Measurements from ENCODE around the gene ING4.

The ING4 gene

DNA sequence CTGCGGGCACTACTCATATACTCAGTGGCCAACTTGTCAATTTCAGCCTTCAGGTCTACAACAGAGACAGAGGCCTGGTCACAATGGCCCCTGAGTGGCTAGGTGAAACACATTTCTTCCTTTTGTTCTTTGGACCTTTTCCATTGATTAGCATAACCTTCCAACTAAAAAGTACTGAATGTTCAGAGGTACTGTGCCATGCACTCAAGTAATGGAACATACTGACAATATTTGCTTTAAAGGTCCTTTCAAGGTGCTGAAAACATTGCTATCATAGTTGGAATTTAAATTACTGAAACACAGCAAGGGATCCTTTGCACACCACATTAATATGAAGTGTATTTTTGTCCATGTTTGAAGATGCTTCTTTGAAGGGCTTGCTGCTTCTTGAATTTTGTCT lies 9.6 kb downstream of the ING4 start:
- Mint-ChIP-seq H3K36me3 (peaks cover 56% of the 10 kb centered on the region), H3K27ac (no peak overlapping the region), H3K27me3 (no peaks in the 10 kb centered on the region), H3K4me3 (no peak overlapping the region), H3K4me1 (peaks cover 10% of the 10 kb centered on the region), H3K9me3 (no peaks in the 10 kb centered on the region)
- no peak for ATAC-seq

GRCh38 chr12:6652391-6652790 lies 10.5 kb downstream of the ING4 start:
- Mint-ChIP-seq H3K36me3 (peaks cover 54% of the 10 kb centered on the region), H3K9me3 (no peaks in the 10 kb centered on the region), H3K27ac (no peak overlapping the region), H3K4me1 (peaks cover 17% of the 10 kb centered on the region), H3K27me3 (no peaks in the 10 kb centered on the region), H3K4me3 (no peak overlapping the region)
- ATAC-seq = no peak

DNA sequence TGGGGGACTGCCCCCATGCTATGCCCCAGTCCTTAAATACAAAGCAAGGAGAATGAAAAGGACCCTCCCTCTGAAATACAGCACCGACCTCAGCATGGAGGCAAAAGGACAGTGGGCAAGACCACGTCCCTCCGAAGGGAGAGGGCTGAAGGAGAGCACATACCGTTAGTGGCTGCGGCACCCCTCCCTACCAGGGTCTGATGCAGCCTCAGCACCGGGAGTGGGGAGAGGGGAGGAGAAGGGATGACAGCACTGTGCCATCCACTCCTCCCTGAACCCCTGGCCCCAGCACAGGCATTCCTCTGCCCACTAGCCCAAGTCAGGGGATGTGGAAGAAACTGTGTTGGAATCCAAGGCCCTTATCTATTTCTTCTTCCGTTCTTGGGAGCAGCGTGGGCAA lies 12.1 kb downstream of the ING4 start:
- ATAC-seq = no peak
- H3K4me3 Mint-ChIP-seq = no peak overlapping the region
- no peaks in the 10 kb centered on the region for H3K9me3 Mint-ChIP-seq
- H3K27me3 Mint-ChIP-seq = no peaks in the 10 kb centered on the region
- peaks cover 26% of the 10 kb centered on the region for H3K4me1 Mint-ChIP-seq
- peaks cover 50% of the 10 kb centered on the region for H3K36me3 Mint-ChIP-seq
- H3K27ac Mint-ChIP-seq = no peak overlapping the region

DNA sequence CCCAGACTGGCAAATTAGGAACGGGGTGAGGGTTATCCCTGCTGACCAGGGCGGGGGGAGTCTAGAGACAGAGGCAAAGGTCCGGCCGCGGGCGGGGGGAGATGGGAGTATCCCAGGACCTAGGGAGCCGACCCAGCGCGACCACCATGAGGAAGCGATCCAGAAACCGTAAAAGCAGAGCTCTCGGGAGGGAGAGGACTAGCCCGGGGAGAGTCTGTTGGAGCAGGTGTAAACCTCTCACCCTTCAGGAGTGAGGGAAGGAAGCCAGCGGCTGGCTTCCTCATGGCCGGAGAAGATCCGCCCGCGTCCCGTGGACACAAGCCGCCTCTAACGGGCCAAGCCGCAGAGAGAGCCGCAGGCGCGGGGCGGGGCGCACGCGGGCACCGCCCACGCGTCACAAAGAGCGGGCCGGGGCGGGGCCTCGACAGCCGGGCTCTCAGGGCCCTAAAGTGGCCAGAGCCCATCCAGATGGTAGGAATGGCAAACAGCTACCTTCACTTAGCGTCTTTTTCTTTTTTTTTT lies 15.8 kb downstream of the ING4 start, which contains the start of gene ACRBP:
ACRBP (minus strand) TSS at position 350 of the 522 bp plus-strand sequence; CDS start at position 284, 66 bp downstream.
- peaks cover 32% of the 10 kb centered on the region for H3K36me3 Mint-ChIP-seq
- H3K4me3 Mint-ChIP-seq = peak within 1 kb of the TSS; percentile 86
- no peaks in the 10 kb centered on the region for H3K27me3 Mint-ChIP-seq
- ATAC-seq = peak; percentile 79
- H3K27ac Mint-ChIP-seq = peak within 1 kb of the TSS; percentile 90
- H3K9me3 Mint-ChIP-seq = peaks cover 6% of the 10 kb centered on the region
- H3K4me1 Mint-ChIP-seq = peaks cover 45% of the 10 kb centered on the region

DNA sequence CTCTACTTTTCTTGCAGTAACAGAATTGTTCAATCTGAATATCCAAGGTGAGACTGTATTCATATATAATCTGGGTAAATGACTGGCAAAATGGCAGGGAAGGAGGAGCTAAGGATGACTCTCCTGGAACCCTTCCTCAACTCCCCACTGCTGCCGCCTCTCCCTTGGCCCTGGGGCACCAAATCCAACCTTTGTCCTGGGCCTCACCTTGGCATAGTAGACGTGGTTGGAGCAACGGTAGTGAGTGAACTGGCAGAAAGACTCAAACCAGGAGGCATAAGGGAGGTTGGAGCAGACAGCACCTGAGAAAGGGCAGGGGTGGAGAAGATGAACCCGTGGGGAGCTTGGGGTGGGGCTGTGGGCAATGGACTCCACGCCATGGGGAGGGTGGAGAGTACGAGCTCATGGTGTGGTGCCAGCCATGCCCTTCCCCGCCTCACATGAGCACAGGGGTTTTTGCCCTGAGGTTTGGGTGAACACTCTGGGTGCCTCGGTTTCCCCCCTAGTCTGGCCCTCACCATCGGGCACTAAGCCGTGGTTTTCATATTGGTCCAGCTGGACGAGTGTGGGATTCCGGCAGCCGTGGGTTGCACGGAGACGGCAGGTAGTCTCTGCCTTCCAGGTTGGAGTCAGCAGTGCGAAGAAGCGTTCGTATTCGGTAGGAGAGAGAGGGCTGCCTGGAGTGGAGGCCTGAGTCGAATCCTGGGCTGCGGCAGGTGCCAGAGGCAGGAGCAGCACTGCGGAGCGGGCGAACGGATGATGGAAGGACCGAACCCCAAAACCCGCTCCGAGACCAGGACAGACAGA lies 16.4 kb downstream of the ING4 start:
- Mint-ChIP-seq H3K36me3 (peaks cover 28% of the 10 kb centered on the region), H3K27me3 (no peaks in the 10 kb centered on the region), H3K4me3 (peak overlapping the region; percentile 86), H3K4me1 (peaks cover 45% of the 10 kb centered on the region), H3K27ac (peak overlapping the region; percentile 90), H3K9me3 (peaks cover 6% of the 10 kb centered on the region)
- ATAC-seq = peak; percentile 37

- H3K27ac Mint-ChIP-seq = peak overlapping the region; percentile 86
- peaks cover 18% of the 10 kb centered on the region for H3K36me3 Mint-ChIP-seq
- peaks cover 6% of the 10 kb centered on the region for H3K9me3 Mint-ChIP-seq
- H3K4me1 Mint-ChIP-seq = peaks cover 45% of the 10 kb centered on the region
- no peaks in the 10 kb centered on the region for H3K27me3 Mint-ChIP-seq
- ATAC-seq = no peak
- no peak overlapping the region for H3K4me3 Mint-ChIP-seq
Measured at GRCh38 chr12:6644903-6645302, 18.0 kb downstream of the ING4 start.

GRCh38 chr12:6644257-6644596 lies 18.7 kb downstream of the ING4 start:
- Mint-ChIP-seq H3K36me3 (peaks cover 18% of the 10 kb centered on the region), H3K4me3 (peak overlapping the region; percentile 65), H3K9me3 (peaks cover 6% of the 10 kb centered on the region), H3K4me1 (peaks cover 48% of the 10 kb centered on the region), H3K27ac (peak overlapping the region; percentile 86), H3K27me3 (no peaks in the 10 kb centered on the region)
- peak; percentile 79 for ATAC-seq

GRCh38 chr12:6643569-6644256 lies 19.2 kb downstream of the ING4 start:
- ATAC-seq = peak; percentile 67
- Mint-ChIP-seq H3K27me3 (no peaks in the 10 kb centered on the region), H3K4me3 (peak overlapping the region; percentile 65), H3K4me1 (peaks cover 54% of the 10 kb centered on the region), H3K36me3 (peaks cover 18% of the 10 kb centered on the region), H3K9me3 (peaks cover 6% of the 10 kb centered on the region), H3K27ac (peak overlapping the region; percentile 86)

DNA sequence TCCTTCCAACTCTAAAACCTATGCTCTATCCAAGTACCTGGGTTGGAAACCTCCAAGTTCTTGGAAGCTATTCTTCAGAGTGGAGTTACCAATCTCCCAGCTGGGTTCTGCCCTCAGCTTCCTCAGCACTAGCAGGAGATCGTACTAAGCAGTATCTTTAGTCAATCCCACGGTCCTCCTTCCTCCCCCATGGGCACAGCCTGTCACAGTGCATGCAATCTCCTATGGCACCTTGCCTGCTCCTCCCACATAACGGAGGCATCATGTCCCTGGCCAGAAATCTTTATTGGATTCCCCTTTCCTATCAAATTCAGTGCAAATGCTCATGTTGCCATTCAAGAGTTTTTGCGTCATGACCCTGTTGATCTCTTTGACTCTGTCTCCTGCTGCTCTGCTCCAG lies 21.8 kb downstream of the ING4 start:
- ATAC-seq = no peak
- Mint-ChIP-seq H3K4me1 (peaks cover 51% of the 10 kb centered on the region), H3K27ac (no peak overlapping the region)

DNA sequence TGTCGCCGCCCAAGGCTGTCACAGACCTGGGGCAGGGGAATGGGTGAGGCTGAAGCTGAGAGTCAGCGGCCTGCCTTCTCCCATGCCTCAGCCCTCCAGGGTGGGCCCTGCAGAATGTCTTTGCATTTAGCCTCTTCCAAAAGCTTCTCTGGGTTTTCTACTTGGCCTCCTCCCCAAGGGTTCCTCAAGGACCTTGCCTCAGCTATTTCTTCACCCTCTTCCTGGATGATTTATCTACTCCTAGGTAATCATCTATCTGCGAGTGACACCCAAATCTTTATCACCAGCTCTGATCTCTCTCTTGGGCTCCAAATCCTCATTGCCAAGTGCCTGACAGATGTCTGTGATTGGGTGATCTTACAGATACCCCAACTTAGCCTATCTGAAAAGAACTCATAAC lies 22.4 kb downstream of the ING4 start:
- Mint-ChIP-seq H3K9me3 (peaks cover 6% of the 10 kb centered on the region), H3K4me3 (no peak overlapping the region), H3K27me3 (no peaks in the 10 kb centered on the region), H3K4me1 (peaks cover 56% of the 10 kb centered on the region), H3K36me3 (peaks cover 5% of the 10 kb centered on the region), H3K27ac (no peak overlapping the region)
- ATAC-seq = no peak

More for the DNA sequence above, 21.8 kb downstream of the ING4 start:
- Mint-ChIP-seq H3K9me3 (peaks cover 6% of the 10 kb centered on the region), H3K36me3 (peaks cover 5% of the 10 kb centered on the region), H3K4me3 (no peak overlapping the region), H3K27me3 (no peaks in the 10 kb centered on the region)

DNA sequence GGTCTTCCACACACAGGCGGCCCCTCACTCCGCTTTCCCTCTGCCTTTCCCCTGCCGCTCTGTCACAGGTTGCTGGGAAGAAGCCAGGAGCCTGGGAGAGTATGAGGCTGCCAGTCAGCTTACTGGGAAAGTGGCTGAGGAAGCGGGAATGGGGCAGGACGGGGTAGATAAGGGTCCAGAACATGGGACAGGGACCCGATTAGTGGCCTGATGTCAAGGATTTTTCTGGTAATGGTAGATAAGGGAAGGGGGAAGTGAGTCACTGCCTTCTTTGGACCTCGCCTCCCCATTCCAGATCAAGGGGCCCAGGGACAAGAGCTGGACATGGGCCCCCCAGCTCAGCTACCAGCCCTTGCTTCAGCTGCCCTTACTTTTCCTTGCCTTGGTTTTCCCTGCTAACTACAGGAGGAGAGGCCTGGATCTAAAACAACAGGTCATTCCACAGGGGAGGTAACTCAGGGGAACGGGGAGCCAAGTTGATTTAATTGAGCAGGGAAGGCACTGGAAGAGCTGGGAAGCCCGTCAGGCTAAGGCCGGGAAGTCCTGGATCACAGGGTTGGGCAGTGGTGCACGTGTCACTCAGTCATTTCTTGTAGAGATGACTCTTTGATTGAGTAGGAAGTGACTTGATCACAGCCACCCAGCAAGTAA lies 23.6 kb downstream of the ING4 start:
- ATAC-seq = no peak
- Mint-ChIP-seq H3K9me3 (peaks cover 4% of the 10 kb centered on the region), H3K27ac (peak overlapping the region; percentile 89), H3K27me3 (no peaks in the 10 kb centered on the region), H3K4me1 (peaks cover 54% of the 10 kb centered on the region), H3K36me3 (peaks cover 5% of the 10 kb centered on the region), H3K4me3 (no peak overlapping the region)

GRCh38 chr12:6638305-6638704 lies 24.6 kb downstream of the ING4 start:
- H3K4me1 Mint-ChIP-seq = peaks cover 51% of the 10 kb centered on the region
- H3K27ac Mint-ChIP-seq = peak overlapping the region; percentile 89

DNA sequence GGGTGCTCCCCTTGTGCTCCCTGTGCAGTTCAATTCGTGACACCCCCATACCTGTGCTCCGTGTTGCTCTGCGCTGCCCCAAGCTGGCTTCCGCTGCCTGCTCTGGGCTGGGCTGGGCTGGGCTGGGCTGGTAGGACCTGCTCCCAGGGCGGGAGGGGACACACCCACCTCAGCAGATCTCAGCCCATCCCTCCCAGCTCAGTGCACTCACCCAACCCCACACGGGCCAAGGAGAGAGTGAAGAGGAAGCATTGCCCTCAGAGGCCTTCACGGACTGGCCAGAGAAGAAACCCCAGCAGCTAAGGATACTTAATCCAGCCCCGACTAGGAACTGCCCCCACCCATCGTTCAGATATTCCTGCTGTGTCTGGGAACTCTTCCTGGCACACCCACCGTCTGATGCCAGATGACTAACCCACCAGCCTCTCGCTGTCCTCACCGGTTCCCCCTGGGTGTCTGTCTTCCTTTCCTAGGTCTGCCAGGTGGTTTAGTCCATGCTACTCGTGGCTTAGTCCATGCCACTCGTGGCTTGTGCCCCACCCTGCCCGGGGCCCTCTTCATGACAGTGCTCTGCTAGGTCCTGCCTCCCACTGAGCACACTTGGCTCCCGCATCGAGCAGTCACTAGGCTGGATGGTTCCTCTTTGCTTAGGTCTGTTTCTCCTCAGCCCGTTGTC lies 26.9 kb downstream of the ING4 start, which contains the start of gene LPAR5:
LPAR5 (minus strand) TSS at position 104 of the 676 bp plus-strand sequence. CDS start 14,711 bp downstream, outside the sequence.
- no peaks in the 10 kb centered on the region for H3K27me3 Mint-ChIP-seq
- H3K27ac Mint-ChIP-seq = peak within 1 kb of the TSS; percentile 92
- ATAC-seq = peak; percentile 92
- H3K4me1 Mint-ChIP-seq = peaks cover 73% of the 10 kb centered on the region
- peaks cover 1% of the 10 kb centered on the region for H3K36me3 Mint-ChIP-seq
- H3K4me3 Mint-ChIP-seq = peak within 1 kb of the TSS; percentile 93
- H3K9me3 Mint-ChIP-seq = no peaks in the 10 kb centered on the region

More at GRCh38 chr12:6638305-6638704, 24.6 kb downstream of the ING4 start:
- Mint-ChIP-seq H3K9me3 (peaks cover 2% of the 10 kb centered on the region), H3K36me3 (peaks cover 5% of the 10 kb centered on the region), H3K4me3 (peak overlapping the region; percentile 38), H3K27me3 (no peaks in the 10 kb centered on the region)
- peak; percentile 2 for ATAC-seq

GRCh38 chr12:6635375-6635855 lies 27.5 kb downstream of the ING4 start:
- ATAC-seq = peak; percentile 90
- H3K36me3 Mint-ChIP-seq = peaks cover 6% of the 10 kb centered on the region
- peak overlapping the region; percentile 93 for H3K4me3 Mint-ChIP-seq
- peak overlapping the region; percentile 92 for H3K27ac Mint-ChIP-seq
- H3K4me1 Mint-ChIP-seq = peaks cover 78% of the 10 kb centered on the region
- no peaks in the 10 kb centered on the region for H3K9me3 Mint-ChIP-seq
- no peaks in the 10 kb centered on the region for H3K27me3 Mint-ChIP-seq

Data from stimulated activated memory B cell treated with anti-CD40 and anti-IgM and Interleukin-4, amounts not matched to agents 10 μg/mL and 1 μg/mL and 100 μg/mL, for 72 hours (primary cell).